Bone marrow (tissue), 2 donors: Measurements from ENCODE around the gene STK32B.
"Not testable (repeated sequence)": the region's sequence is repeated elsewhere in the genome, so short reads cannot be mapped to it uniquely, and the experiment has no call there.

Experiments
- DNase-seq, 2 donors: peaks; one replicate each; lab custom pipeline; 2025; lab: John Stamatoyannopoulos, UW

STK32B gene

GRCh38 chr4:5266991-5267390, 215.7 kb downstream of the STK32B start:
- no peak for DNase-seq

GRCh38 chr4:5267408-5267807, 216.1 kb downstream of the STK32B start:
- DNase-seq: no peak

- DNase-seq: no peak
Measured at GRCh38 chr4:5276475-5277075, 225.3 kb downstream of the STK32B start.

- no peak for DNase-seq
Measured at GRCh38 chr4:5277079-5277478, 225.8 kb downstream of the STK32B start.

- no peak for DNase-seq
Measured at GRCh38 chr4:5278213-5278612, 226.9 kb downstream of the STK32B start.

GRCh38 chr4:5280069-5280468, 228.8 kb downstream of the STK32B start:
- DNase-seq: not testable (repeated sequence)

- DNase-seq: no peak
Measured at GRCh38 chr4:5280828-5281227, 229.5 kb downstream of the STK32B start.

GRCh38 chr4:5283837-5284236, 232.6 kb downstream of the STK32B start:
- DNase-seq: no peak

- no peak for DNase-seq
Measured at GRCh38 chr4:5284517-5284916, 233.2 kb downstream of the STK32B start.

- DNase-seq: no peak
Measured at GRCh38 chr4:5292101-5292500, 240.8 kb downstream of the STK32B start.

GRCh38 chr4:5298000-5298787, 246.9 kb downstream of the STK32B start:
- DNase-seq: not testable (repeated sequence)

GRCh38 chr4:5300283-5300682, 249.0 kb downstream of the STK32B start:
- no peak for DNase-seq

GRCh38 chr4:5307928-5308327, 256.6 kb downstream of the STK32B start:
- DNase-seq: no peak

GRCh38 chr4:5322321-5322720, 271.0 kb downstream of the STK32B start:
- no peak for DNase-seq

- no peak for DNase-seq
Measured at GRCh38 chr4:5330339-5330989, 279.2 kb downstream of the STK32B start.

- no peak for DNase-seq
Measured at GRCh38 chr4:5337731-5338130, 286.5 kb downstream of the STK32B start.

- no peak for DNase-seq
Measured at GRCh38 chr4:5338531-5338930, 287.3 kb downstream of the STK32B start.

GRCh38 chr4:5340991-5341451, 289.7 kb downstream of the STK32B start:
- peak in 1 of 2 donors; percentile 61 for DNase-seq

- no peak for DNase-seq
Measured at GRCh38 chr4:5341526-5341925, 290.2 kb downstream of the STK32B start.

GRCh38 chr4:5355846-5356245, 304.6 kb downstream of the STK32B start:
- no peak for DNase-seq

GRCh38 chr4:5357870-5358269, 306.6 kb downstream of the STK32B start:
- DNase-seq: no peak

- DNase-seq: no peak
Measured at GRCh38 chr4:5361968-5362367, 310.7 kb downstream of the STK32B start.

- no peak for DNase-seq
Measured at GRCh38 chr4:5364406-5364805, 313.1 kb downstream of the STK32B start.
